ENCODE data around the gene TBR1. TPM values are rescaled to one million over a fixed set of nuclear protein-coding genes. Genes with fewer than 3 reads are reported as not detected.

The TBR1 gene
- total and polyA plus RNA-seq, 2 of the 4 experiments (the other 2 are of a cell fraction), result not detected

DNA sequence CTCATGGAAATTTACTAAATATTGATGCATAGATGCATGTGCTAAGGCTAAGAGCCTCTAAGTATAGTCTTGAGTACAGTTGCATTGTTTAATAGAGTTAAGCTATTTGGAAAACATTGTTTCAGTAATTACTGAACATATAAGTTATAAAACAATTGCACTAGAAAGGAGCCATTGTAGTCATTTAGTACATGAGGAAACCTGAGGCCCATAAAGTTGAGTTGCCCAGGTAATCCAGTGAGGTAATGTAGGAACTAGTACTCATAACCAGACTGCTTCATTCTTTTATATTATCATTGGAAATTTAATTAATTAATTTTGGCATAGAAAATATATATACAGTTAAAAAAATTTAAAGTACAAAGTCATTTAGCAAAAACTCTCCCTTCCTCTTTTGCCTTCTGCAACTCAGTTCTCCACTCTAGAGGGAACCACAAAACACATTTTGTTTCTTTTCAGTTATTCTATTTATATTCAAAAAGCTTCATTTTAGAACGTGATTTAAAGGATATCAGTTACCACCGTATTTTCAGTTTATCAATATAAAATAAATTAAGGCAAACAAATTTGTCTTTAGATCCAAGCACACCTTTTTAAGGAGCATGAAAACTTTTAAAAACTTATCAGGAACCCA lies 27.8 kb upstream of the TBR1 start:
- H4K5ac ChIP-seq (ENCODE audit: low read depth, low read length), result no peak overlapping the region
- H2AK9ac ChIP-seq (replicated peaks; ENCODE audit: low read depth, low read length, poor library complexity), result no peak overlapping the region
- BruUV-seq (replicated peaks), result no TSS peak
- no peaks in the 10 kb centered on the region for H3K9me1 ChIP-seq (ENCODE audit: insufficient read depth, low read length)
- H2BK120ac ChIP-seq (ENCODE audit: low read depth, low read length), result no peak overlapping the region
- H3K27me3 ChIP-seq (ENCODE audit: control insufficient read depth, insufficient read depth, low read length), result no peaks in the 10 kb centered on the region
- H3K27ac ChIP-seq (ENCODE audit: insufficient read depth, low read length), result no peak overlapping the region
- no peak overlapping the region for H2BK15ac ChIP-seq (ENCODE audit: low read depth, low read length)
- H3K56ac ChIP-seq (ENCODE audit: extremely low read depth, insufficient read depth, low read length), result no peak overlapping the region
- H3K4me1 ChIP-seq (ENCODE audit: control insufficient read depth, insufficient read depth, low read length), result no peaks in the 10 kb centered on the region
- H3K18ac ChIP-seq (ENCODE audit: low read depth, low read length), result no peak overlapping the region
- ATAC-seq (ENCODE audit: low read depth), result no peak
- no peak overlapping the region for H3K9ac ChIP-seq (ENCODE audit: low read depth, low read length)
- H3K4ac ChIP-seq (ENCODE audit: low read depth, low read length), result no peak overlapping the region
- no peak overlapping the region for H3K23ac ChIP-seq (ENCODE audit: low read depth, low read length)
- in situ Hi-C loops (cut with MboI; ENCODE audit: low sequenced_read_pairs), result no loop called here
- no CpG with 5 or more reads among the region's 2 CpGs for WGBS, 2 experiments (ENCODE audit: extremely low coverage in 2 of 2, insufficient read length in 1 of 2)
- CTCF ChIA-PET, result no interaction called here
- H4K91ac ChIP-seq (ENCODE audit: insufficient read depth, low read depth, low read length), result no peak overlapping the region
- no peak overlapping the region for H2BK5ac ChIP-seq (ENCODE audit: low read depth, low read length, poor library complexity, severe bottlenecking)
- no peaks in the 10 kb centered on the region for H3K9me3 ChIP-seq (ENCODE audit: control insufficient read depth, insufficient read depth, low read length)
- dilution Hi-C loops (cut with HindIII; ENCODE audit: low sequenced_read_pairs, unreplicated experiment), result no loop called here
- H2AFZ ChIP-seq (replicated peaks; ENCODE audit: low read length, poor library complexity), result no peak overlapping the region
- H3K4me2 ChIP-seq (ENCODE audit: low read depth, low read length), result no peak overlapping the region
- H4K8ac ChIP-seq (ENCODE audit: low read depth in 2 of 2, low read length in 2 of 2), result no peak overlapping the region
- no peaks in the 10 kb centered on the region for H4K20me1 ChIP-seq (ENCODE audit: insufficient read depth, low read length)
- intact Hi-C loops (cut with micrococcal nuclease), result no loop called here
- TF ChIP-seq RCOR1 (IDR thresholded peaks at IDR 0.05; ENCODE audit: insufficient replicate concordance, low read length) (no peak), MAZ (IDR thresholded peaks at IDR 0.05; ENCODE audit: borderline replicate concordance, low read depth, low read length) (no peak), CEBPB (IDR thresholded peaks at IDR 0.05; ENCODE audit: low read depth, low read length) (no peak), MXI1 (IDR thresholded peaks at IDR 0.05; ENCODE audit: borderline replicate concordance, low read depth, low read length) (no peak), CTCF (conservative IDR thresholded peaks at IDR 0.05; ENCODE audit: low read depth, low read length) (no peak)
- DNase-seq, result no peak
- POLR2A ChIA-PET (ENCODE audit: unreplicated experiment), result no interaction called here
- no peak overlapping the region for H3K4me3 ChIP-seq (ENCODE audit: insufficient read depth, low read depth, low read length)
- H3K79me1 ChIP-seq (ENCODE audit: low read depth in 1 of 2, low read length in 2 of 2), result peaks cover 4 to 7% of the 10 kb centered on the region in 2 experiments; a peak in 2 of 4 replicates
- no peak overlapping the region for H2AK5ac ChIP-seq (ENCODE audit: low read depth, low read length)
- H2BK20ac ChIP-seq (ENCODE audit: low read depth, low read length), result no peak overlapping the region
- no peak overlapping the region for H3K14ac ChIP-seq (replicated peaks; ENCODE audit: low read depth, low read length)
- peaks cover 2% of the 10 kb centered on the region; the same call in 1 of the 2 replicates for H3K36me3 ChIP-seq (ENCODE audit: control insufficient read depth, insufficient read depth, low read length)
